Heart left ventricle (tissue), 13 donors: Measurements from ENCODE around the gene SNCAIP.

Experiments
- CTCF ChIP-seq, 12 donors: fragments of 200-600 bp; sonication (generic) in 4 of 12; IDR thresholded peaks; one replicate each; pipeline versions ENCODE4 v1.5.0 to v1.8.0; 2018 to 2022; ENCODE audit warnings: antibody characterized with exemption in 12 of 12, mild to moderate bottlenecking in 5 of 12
- POLR2A ChIP-seq, 2 donors: fragments of 450-650 bp; IDR thresholded peaks; one replicate each; pipeline ENCODE4 v1.6.1; 2017; ENCODE audit warnings: antibody characterized with exemption in 2 of 2, mild to moderate bottlenecking in 2 of 2, moderate library complexity in 2 of 2
- donor health status: ischemic (EF 13 %, LVEDD 7.1; RV severe dilation, severe dysfunction).
- donor health status: DM: no; HTN: yes; CAD: no.
- donor health status: DM: no; HTN: no; CAD: no.
- donor health status: ischemic (EF 25% LVEDD 6.9; RV normal size, moderate dysfunction).
- donor health status: ischemic (EF 25% LVEDD 5.7; RV mildly dilated, moderate dysfunction).
- donor health status: ischemic (EF 35%, LVEDD 5.7; RV mildly dilated, moderate dysfunction).
- donor health status: nonischemic (EF 11% LVEDD 7.7; RV severe dilation, severe dysfunction).
- donor health status: DM: yes; HTN: yes; CAD: no.
- donor health status: PGD.
- donor health status: ischemic (EF 29% LVEDD 5.4; RV normal size, mild dysfunction).
- donor health status: nonischemic (EF 23%, LVEDD 6.1; RV moderate dilation, normal function).

- TF ChIP-seq CTCF (IDR thresholded peaks at IDR 0.05) (no peak), POLR2A (IDR thresholded peaks at IDR 0.05) (no peak)
These were observed 91.1 kb downstream of the SNCAIP start for GRCh38 chr5:122402955-122403685.
